SK-MEL-5 (cell line): ENCODE results near the gene ARHGAP24. TPM values are rescaled to one million over a fixed set of nuclear protein-coding genes. Genes with fewer than 3 reads are reported as not detected.
"Not testable (repeated sequence)": the region's sequence is repeated elsewhere in the genome, so short reads cannot be mapped to it uniquely, and the experiment has no call there.

ENCODE experiments used
- DNase-seq: peaks from one replicate; pipeline ENCODE4 v3.0.0-alpha.2; 2016; ENCODE audit warnings: low read depth, low spot score
- in situ Hi-C: cut with HindIII; loops from 2 replicates; pipeline ENCODE4 v1.10.0; 2016; ENCODE audit warnings: low sequenced_read_pairs, high pct_unique_total_duplicates, low pct_unique_long_range_greater_than_20kb
- total RNA-seq: library from RNA; depleted of rRNA; stranded (reverse); fragments of >200 nt; shearing (Covaris generic); gene quantifications from 2 replicates; pipeline ENCODE4 v1.2.3, GENCODE V29; 2014

Gene ARHGAP24
- total RNA-seq, 1 experiment from 2014 or later, result 10.1 TPM

GRCh38 chr4:85790582-85790981 lies 315.6 kb downstream of the ARHGAP24 start:
- in situ Hi-C loops, result no loop called here
- no peak for DNase-seq

DNA sequence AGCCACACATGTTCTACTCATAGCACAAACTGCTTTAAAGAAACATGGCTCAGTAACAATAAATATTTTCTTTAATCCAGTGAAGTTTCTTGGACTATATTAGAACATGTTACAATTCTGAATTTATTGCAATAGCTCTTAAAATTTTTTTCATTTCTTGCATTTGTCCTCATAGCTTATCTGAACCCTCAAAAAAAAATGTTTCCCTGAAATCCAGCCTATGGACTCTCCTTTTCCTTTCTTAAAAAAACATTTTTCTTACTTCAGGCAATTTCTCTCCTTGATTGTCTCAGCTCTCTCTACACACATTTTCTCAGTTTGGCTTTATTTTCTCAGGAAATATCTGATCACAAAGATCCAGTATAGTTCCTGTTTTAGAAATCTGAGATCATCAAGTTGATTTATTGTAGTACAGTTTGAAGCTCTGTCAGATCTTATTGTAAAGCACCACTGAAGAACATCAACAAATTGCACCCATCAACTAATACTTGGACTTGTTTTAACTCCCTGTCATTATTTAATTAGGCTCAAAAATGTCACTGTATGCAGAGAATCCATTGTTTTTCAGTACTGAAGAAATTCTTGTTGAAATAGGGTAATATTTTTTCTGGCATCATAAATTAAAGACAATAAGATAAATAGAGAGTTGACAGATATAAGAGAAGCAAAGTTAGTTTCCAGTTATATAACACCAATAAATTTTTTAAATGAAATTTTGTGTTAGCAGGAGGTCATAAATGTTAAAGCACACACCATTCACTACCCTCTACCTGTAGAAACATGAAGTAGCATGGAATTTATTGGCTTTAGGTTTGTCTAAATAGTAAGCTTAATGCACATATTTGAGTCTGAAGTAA lies 317.7 kb downstream of the ARHGAP24 start:
- in situ Hi-C loops, result no loop called here
- DNase-seq, result no peak

DNA sequence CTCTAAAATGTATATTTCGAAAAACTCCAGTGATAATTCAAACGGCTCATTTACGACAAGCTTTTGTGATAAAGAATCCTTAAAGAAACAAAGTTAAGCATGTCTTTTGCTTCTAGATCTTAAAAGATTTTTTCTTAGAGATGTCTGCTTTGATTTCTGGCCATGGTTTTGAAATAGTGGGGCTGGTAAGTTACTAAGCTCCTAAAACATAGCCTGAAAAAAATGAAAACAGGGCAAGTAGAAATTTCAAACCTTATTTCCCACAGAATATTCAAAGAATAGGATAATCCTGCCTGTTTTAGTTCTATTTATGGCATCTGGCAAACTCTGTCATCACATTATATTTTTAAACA lies 318.3 kb downstream of the ARHGAP24 start:
- no peak for DNase-seq
- in situ Hi-C loops, result no loop called here

GRCh38 chr4:85798012-85798770 lies 323.2 kb downstream of the ARHGAP24 start:
- in situ Hi-C loops, result no loop called here

DNA sequence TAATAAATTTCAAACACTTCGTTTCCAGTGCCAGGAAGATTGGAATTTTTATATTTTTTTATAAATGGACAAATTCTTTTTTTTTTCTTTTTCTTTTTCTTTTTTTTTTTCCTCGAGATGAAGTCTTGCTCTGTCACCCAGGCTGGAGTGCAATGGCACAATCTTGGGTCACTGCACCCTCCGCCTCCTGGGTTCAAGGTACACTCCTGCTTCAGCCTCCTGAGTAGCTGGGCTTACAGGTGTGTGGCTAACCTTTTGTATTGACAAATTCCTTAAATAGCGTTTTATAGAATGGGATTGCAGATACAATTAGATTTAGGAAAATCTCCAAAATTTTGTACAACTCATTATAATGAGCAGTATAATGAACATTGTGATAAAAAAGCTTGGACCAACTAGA lies 328.9 kb downstream of the ARHGAP24 start:
- in situ Hi-C loops, result no loop called here
- DNase-seq, result no peak

More at GRCh38 chr4:85798012-85798770, 323.2 kb downstream of the ARHGAP24 start:
- DNase-seq, result no peak

- DNase-seq, result no peak
- in situ Hi-C loops, result no loop called here
These were observed 330.9 kb downstream of the ARHGAP24 start for GRCh38 chr4:85805891-85806290.

DNA sequence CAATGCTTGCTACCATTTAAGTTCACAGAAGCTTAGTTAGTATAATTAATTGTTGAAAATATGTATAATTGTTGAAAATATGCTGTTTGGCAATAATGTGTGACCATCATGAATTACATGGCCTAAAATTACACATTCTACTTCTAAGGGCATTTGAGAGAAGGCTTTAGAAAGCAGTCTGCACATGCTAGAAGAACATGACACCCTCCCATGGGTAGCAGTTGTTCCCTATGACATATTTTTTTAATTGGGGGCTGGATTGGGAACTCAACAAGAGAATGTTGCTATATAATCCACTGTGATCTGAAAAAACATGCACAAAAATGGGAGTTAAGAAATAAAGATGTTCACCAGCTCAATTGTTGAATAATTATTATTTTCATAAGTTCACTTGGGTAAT lies 331.4 kb downstream of the ARHGAP24 start:
- DNase-seq, result no peak
- in situ Hi-C loops, result no loop called here

DNA sequence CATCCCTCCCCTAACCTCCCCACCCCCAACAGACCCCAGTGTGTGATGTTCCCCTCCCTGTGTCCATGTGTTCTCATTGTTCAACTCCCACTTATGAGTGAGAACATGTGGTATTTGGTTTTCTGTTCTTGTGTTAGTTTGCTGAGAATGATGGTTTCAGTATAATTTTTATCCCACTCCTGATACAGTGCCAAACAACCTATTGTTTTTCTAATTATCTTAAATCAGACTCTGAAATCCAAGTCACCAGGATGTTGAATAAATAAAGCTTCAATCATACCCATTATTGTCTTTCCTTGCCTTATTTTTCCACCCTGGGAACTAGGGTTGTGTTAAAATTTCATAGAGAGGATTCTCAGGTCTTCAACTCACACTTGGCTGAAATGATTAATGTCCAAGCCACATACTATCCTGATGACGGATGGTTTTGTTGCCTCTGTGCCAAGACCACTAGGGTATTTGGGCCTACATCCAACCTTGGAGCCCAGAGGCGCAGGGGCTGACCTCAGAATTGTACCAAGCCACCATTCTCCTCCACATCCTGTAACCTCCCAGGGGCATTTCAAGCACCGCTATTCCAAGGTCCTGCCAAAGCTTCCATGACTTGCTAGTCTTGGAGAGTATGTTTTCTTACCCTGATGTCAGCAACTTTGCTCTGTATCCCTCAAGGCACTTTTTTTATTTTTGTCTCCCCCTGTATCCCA lies 332.4 kb downstream of the ARHGAP24 start:
- DNase-seq, result no peak
- in situ Hi-C loops, result no loop called here

DNA sequence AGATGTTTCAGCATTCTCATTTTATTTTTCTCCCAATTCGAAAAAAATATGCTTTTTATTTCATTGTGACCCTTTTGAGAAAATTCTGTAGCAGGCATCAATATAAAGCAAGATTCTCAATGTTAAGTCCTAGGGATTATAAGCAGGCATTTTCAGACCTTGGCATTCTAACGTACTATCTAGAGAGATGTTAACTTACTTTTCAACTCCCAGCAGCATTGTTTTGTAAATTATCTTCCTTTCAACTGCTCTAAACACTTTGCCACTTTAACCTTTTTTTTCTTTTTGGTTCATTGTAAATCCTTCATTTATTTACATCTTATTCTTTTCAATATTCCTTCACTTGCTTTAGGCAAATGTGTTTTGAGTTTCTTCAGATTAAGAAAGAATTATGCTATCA lies 333.2 kb downstream of the ARHGAP24 start:
- in situ Hi-C loops, result no loop called here
- no peak for DNase-seq

- in situ Hi-C loops, result no loop called here
- DNase-seq, result no peak
These were observed 333.9 kb downstream of the ARHGAP24 start for GRCh38 chr4:85808864-85809263.

GRCh38 chr4:85812776-85813175 lies 337.8 kb downstream of the ARHGAP24 start:
- in situ Hi-C loops, result no loop called here

DNA sequence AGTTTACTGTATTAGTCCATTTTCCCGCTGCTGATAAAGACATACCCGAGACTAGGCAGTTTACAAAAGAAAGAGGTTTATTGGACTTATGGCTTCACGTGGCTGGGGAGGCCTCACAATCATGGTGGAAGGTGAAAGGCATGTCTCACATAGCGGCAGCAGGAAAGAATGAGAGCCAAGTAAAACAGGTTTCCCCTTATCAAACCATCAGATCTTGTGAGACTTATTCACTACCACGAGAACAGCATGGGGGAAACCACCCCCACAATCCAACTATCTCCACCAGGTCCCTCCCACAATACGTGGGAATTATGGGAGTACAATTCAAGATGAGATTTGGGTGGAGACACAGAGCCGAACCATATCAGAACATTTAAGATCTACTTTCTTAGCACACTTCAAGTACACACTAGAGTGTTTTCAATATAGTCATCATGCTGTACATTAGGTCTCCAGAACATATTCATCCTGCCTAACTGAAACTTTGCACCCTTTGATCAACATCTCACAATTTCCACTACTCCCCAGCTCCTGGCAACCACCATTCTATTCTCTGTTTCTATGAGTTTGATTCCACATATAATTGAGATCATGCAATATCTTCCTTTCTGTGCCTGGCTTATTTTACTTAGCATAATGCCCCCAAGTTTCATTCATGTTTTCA lies 341.0 kb downstream of the ARHGAP24 start:
- no peak for DNase-seq
- in situ Hi-C loops, result no loop called here

More at GRCh38 chr4:85812776-85813175, 337.8 kb downstream of the ARHGAP24 start:
- no peak for DNase-seq

GRCh38 chr4:85818700-85819099 lies 343.8 kb downstream of the ARHGAP24 start:
- no peak for DNase-seq
- in situ Hi-C loops, result no loop called here

GRCh38 chr4:85820101-85820500 lies 345.2 kb downstream of the ARHGAP24 start:
- in situ Hi-C loops, DNase-seq: not testable (repeated sequence)

DNA sequence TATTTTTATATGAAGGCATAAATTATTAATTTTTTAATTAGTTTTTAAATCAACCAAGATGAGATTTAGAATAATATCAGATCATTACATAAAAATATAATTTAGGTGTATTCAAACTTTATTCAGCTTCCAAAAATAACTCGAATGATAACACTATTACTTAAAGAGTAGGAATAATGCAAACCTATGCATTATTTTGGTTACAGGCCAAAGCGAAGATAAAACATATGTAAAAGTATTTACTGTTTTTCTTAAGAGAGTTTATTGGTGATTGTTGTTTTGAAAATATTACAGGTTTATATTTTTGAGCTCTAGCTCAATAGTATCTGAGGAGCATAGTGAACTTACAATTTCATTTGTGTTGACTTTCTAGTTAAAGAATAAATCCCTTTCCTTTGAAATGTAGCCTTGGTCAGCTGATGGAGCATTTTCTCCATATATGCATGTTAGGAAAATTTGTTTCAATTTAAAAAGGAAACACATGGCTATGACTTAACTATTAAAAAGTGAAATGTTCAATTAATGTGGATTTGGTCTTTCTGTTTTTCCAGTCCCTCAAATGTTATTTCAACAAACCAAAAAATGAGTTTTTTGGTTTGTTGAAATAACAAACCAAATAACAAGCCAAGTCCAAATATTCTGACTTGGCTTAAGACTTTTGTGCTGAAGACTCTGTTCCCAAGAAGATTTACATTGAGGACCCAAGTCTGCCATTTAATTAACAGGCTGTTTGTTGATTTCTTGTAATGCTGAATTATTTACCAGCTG lies 346.9 kb downstream of the ARHGAP24 start:
- no peak for DNase-seq
- in situ Hi-C loops, result no loop called here

DNA sequence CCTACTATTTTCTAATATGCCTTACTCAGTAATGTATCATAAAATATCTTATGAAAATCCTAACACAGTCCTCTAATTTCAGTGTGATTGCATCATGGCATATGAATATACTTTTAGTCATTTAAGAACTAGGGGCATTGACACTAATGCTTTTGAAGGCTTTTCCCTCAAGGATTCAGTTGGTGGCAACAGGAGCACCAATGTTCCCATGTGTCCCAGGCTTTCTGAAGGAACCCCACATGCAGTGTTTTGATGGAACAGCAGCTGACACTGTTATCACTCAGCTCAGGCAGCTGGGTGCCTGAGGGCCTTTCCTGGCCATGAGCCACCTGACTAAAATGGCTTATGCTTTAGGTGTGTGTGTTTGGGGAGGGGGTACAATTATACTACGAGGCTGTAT lies 348.3 kb downstream of the ARHGAP24 start:
- in situ Hi-C loops, result no loop called here
- DNase-seq, result peak; percentile 37
